Loucy (cell line): Measurements from ENCODE around the gene ZFPM1.

Experiments
- H2AFZ ChIP-seq: fragments of 200-600 bp; sonication (generic); 2 replicates; pipeline ENCODE4 v1.6.0; 2016; ENCODE audit warnings: antibody characterized with exemption, mild to moderate bottlenecking, low read length, moderate library complexity
- H3F3A ChIP-seq: fragments of 200-600 bp; 2 replicates; pipeline ENCODE4 v1.6.0; 2016; ENCODE audit warnings: antibody characterized with exemption, low read depth, mild to moderate bottlenecking
- H3K27me3 ChIP-seq: fragments of 200-600 bp; sonication (generic); 2 replicates; pipeline ENCODE4 v1.6.1; 2014; ENCODE audit warnings: low read length, mild to moderate bottlenecking; ENCODE audit not compliant: insufficient read depth, poor library complexity, severe bottlenecking
- H3K36me3 ChIP-seq: fragments of 200-600 bp; sonication (generic); 2 replicates; pipeline ENCODE4 v1.6.1; 2016; ENCODE audit warnings: low read length; ENCODE audit not compliant: insufficient read depth
- H3K4me1 ChIP-seq: fragments of 200-600 bp; sonication (generic); 2 replicates; pipeline ENCODE4 v1.5.1; 2014; ENCODE audit warnings: low read length, mild to moderate bottlenecking; ENCODE audit not compliant: insufficient read depth, poor library complexity, severe bottlenecking
- H3K4me2 ChIP-seq: fragments of 200-600 bp; sonication (generic); 2 replicates; pipeline ENCODE4 v1.6.0; 2014; ENCODE audit warnings: antibody characterized with exemption, low read length, low read depth, mild to moderate bottlenecking; ENCODE audit not compliant: poor library complexity, severe bottlenecking
- H3K4me3 ChIP-seq: fragments of 200-600 bp; sonication (generic); 2 replicates; pipeline ENCODE4 v1.5.1; 2014; ENCODE audit warnings: low read length, mild to moderate bottlenecking, mixed read lengths; ENCODE audit not compliant: poor library complexity, severe bottlenecking
- H3K79me2 ChIP-seq: fragments of 200-600 bp; sonication (generic); 2 replicates; pipeline ENCODE4 v1.6.1; 2014; ENCODE audit warnings: low read length; ENCODE audit not compliant: insufficient read depth
- H3K9ac ChIP-seq: fragments of 200-600 bp; sonication (generic); 2 replicates; pipeline ENCODE4 v1.6.0; 2014; ENCODE audit warnings: mild to moderate bottlenecking, low read depth, low read length, moderate library complexity; ENCODE audit not compliant: poor library complexity, severe bottlenecking
- H3K9me2 ChIP-seq: fragments of 200-600 bp; sonication (generic); replicated peaks from 2 replicates; pipeline ENCODE4 v1.6.1; 2016; ENCODE audit warnings: low read depth, low read length, mixed read lengths
- H3K9me3 ChIP-seq: fragments of 200-600 bp; sonication (generic); 2 replicates; pipeline ENCODE4 v1.6.1; 2014; ENCODE audit warnings: mild to moderate bottlenecking, antibody characterized with exemption, low read length, low read depth; ENCODE audit not compliant: insufficient read depth
- H4K20me1 ChIP-seq: fragments of 200-600 bp; sonication (generic); 2 replicates; pipeline ENCODE4 v1.6.0; 2014; ENCODE audit warnings: antibody characterized with exemption, low read length, mild to moderate bottlenecking; ENCODE audit not compliant: insufficient read depth, poor library complexity, severe bottlenecking
- CTCF ChIP-seq: fragments of 200-600 bp; sonication (generic); conservative IDR thresholded peaks from 2 replicates; pipeline ENCODE4 v1.5.1; 2014; ENCODE audit warnings: mild to moderate bottlenecking, antibody characterized with exemption, low read length
- EZH2phosphoT487 ChIP-seq: fragments of 200-600 bp; IDR thresholded peaks from 2 replicates; pipeline ENCODE4 v1.6.1; 2018; ENCODE audit warnings: antibody characterized with exemption, mild to moderate bottlenecking, moderate library complexity, borderline replicate concordance

ZFPM1 gene

DNA sequence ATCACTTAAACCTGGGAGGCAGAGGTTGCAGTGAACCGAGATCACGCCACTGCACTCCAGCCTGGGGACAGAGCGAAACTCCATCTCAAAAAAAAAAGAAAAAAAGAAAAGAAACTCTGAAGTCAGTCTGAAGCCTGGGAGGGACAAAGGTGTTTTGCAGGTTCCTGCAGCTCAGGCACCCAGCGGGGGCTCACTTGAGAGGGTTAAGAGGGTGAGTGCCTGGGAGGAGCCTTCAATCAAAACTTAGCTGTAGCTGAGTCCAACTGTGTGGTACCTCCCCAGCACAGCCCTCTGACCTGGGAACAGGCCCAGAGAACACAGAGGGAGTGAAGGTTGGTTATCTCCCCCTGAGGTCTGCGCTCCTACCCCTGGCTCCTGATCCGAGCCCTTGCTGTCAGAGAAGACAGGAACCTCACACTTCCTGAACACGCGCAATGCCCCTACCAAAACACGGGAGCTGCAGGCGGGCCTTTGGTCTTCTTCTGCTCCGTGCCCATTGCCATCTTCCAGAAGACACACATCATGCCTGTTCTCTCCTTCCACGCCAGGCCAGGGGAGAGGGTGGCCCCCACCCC is 96.7 kb downstream of the ZFPM1 start:
- Histone ChIP-seq H3K4me3 (peak overlapping the region; percentile 69), H3K4me2 (peak overlapping the region; percentile 86), H4K20me1 (no peaks in the 10 kb centered on the region), H3K4me1 (peaks cover 21% of the 10 kb centered on the region), H3K9ac (peak overlapping the region; percentile 54), H3K79me2 (no peaks in the 10 kb centered on the region), H3K36me3 (no peaks in the 10 kb centered on the region), H3K27me3 (no peaks in the 10 kb centered on the region), H2AFZ (no peak overlapping the region; the same call in 1 of the 2 replicates), H3K9me2 (no peaks in the 10 kb centered on the region), H3F3A (no peaks in the 10 kb centered on the region), H3K9me3 (no peaks in the 10 kb centered on the region)
- TF ChIP-seq CTCF (no peak), EZH2phosphoT487 (no peak)

- Histone ChIP-seq H3K4me1 (peaks cover 21% of the 10 kb centered on the region), H3K9me3 (no peaks in the 10 kb centered on the region), H2AFZ (no peak overlapping the region; the same call in 1 of the 2 replicates), H3K4me3 (peak overlapping the region; percentile 69), H3K36me3 (no peaks in the 10 kb centered on the region), H4K20me1 (no peaks in the 10 kb centered on the region), H3K79me2 (no peaks in the 10 kb centered on the region), H3K27me3 (no peaks in the 10 kb centered on the region), H3K9ac (peak overlapping the region; percentile 54), H3K4me2 (peak overlapping the region; percentile 86), H3K9me2 (no peaks in the 10 kb centered on the region), H3F3A (no peaks in the 10 kb centered on the region)
- no peak for TF ChIP-seq EZH2phosphoT487
- no peak for TF ChIP-seq CTCF
Observed at GRCh38 chr16:88550246-88550661, 97.2 kb downstream of the ZFPM1 start.

- H3K9me3 ChIP-seq = no peaks in the 10 kb centered on the region
Observed at GRCh38 chr16:88552166-88552565, 99.1 kb downstream of the ZFPM1 start.

More at GRCh38 chr16:88552166-88552565, 99.1 kb downstream of the ZFPM1 start:
- no peaks in the 10 kb centered on the region for H3K9me2 ChIP-seq
- no peak for TF ChIP-seq CTCF
- no peak for TF ChIP-seq EZH2phosphoT487
- H3K9ac ChIP-seq = peak overlapping the region; percentile 34
- no peak overlapping the region for H3K4me3 ChIP-seq
- no peaks in the 10 kb centered on the region for H4K20me1 ChIP-seq
- no peaks in the 10 kb centered on the region for H3K27me3 ChIP-seq
- H3K36me3 ChIP-seq = no peaks in the 10 kb centered on the region
- H3K4me1 ChIP-seq = peaks cover 21% of the 10 kb centered on the region
- no peak overlapping the region for H2AFZ ChIP-seq
- H3K79me2 ChIP-seq = no peaks in the 10 kb centered on the region
- H3F3A ChIP-seq = no peaks in the 10 kb centered on the region
- H3K4me2 ChIP-seq = peak overlapping the region; percentile 43
